ENCODE results near the gene SUMO1. TPM values are rescaled to one million over a fixed set of nuclear protein-coding genes. Genes with fewer than 3 reads are reported as not detected.

SUMO1 gene
- total RNA-seq, 2 experiments from 2014 or later: 72.1 to 72.9 TPM

DNA sequence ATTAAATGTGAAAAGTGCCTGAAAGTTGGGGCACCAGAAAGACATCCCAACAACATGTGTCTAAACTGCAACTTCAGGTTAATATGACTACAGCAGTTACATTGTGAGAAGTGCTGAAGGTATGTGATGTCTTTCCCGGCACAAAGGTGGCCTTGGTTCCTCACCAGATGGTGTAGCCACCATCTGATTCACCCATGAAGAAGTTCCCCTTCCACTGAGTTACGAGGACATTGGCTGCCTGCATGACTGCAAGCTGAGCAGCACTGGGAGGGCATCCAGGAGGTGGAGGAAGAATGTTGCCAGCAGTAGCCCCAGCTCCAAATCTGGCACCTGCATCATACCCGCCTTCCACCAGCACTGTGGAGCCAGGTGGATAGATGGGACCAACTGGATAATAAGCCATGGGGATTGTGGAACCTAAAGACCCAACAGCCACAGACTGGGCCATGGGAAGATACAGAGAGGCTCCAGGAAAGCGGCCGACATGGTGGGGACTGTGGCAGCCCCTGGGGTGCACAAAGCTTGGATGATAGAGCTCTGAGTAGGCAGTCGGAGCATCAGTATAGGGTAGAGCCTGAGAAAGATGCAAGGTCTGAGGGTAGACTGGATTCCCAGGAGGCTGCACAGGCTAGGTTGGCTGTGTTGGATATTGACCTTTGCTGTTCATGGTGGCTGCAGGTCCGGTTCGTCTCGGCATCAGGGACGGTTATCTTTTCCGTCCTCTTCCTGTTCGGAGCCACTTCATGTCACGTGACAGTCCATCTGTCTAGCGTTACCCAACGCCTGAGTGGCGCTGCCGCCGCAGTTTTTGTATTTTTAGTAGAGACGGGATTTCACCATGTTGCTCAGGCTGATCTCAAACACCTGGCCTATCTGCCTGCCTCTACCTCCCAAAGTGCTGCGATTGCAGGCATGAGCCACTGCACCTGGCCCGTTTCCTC is 36.9 kb downstream of the SUMO1 start:
- no peak for ATAC-seq (ENCODE audit: poor library complexity)
- peaks cover 14% of the 10 kb centered on the region for H3K36me3 ChIP-seq (ENCODE audit: insufficient read depth, low read length)
- H3K4me1 ChIP-seq (ENCODE audit: insufficient read depth, low read length): no peaks in the 10 kb centered on the region
- no peak overlapping the region for H3K27ac ChIP-seq (ENCODE audit: low read depth in 1 of 2, low read length in 2 of 2)
- H3K27me3 ChIP-seq (ENCODE audit: control insufficient read depth in 1 of 2, insufficient read depth in 2 of 2, low read length in 2 of 2): no peaks in the 10 kb centered on the region
- TF ChIP-seq CTCF (IDR thresholded peaks at IDR 0.05): no peak
- H3K4me1 Mint-ChIP-seq (ENCODE audit: low read depth): no peaks in the 10 kb centered on the region
- H3K4me3 Mint-ChIP-seq: no peak overlapping the region
- no peak overlapping the region for H3K4me3 ChIP-seq (ENCODE audit: low read length)
- no peaks in the 10 kb centered on the region for H3K9me3 ChIP-seq (ENCODE audit: control insufficient read depth in 1 of 2, insufficient read depth in 1 of 2, low read length in 2 of 2)
- peaks cover 20% of the 10 kb centered on the region for H3K36me3 Mint-ChIP-seq (ENCODE audit: low read depth)
- intact Hi-C loops (cut with DNase I, micrococcal nuclease): no loop called here
- DNase-seq: no peak
- H3K9me3 Mint-ChIP-seq: no peaks in the 10 kb centered on the region
- POLR2A ChIA-PET: no interaction called here
- peaks cover 8% of the 10 kb centered on the region for H3K27me3 Mint-ChIP-seq
- no peak overlapping the region for H3K27ac Mint-ChIP-seq
- CTCF ChIA-PET: no interaction called here

- Mint-ChIP-seq H3K27me3 (peaks cover 13% of the 10 kb centered on the region), H3K4me1 (ENCODE audit: low read depth) (no peaks in the 10 kb centered on the region), H3K36me3 (ENCODE audit: low read depth) (no peaks in the 10 kb centered on the region), H3K27ac (no peak overlapping the region), H3K9me3 (no peaks in the 10 kb centered on the region), H3K4me3 (no peak overlapping the region)
- Histone ChIP-seq H3K4me3 (ENCODE audit: low read length) (no peak overlapping the region), H3K27me3 (ENCODE audit: control insufficient read depth in 1 of 2, insufficient read depth in 2 of 2, low read length in 2 of 2) (no peaks in the 10 kb centered on the region), H3K27ac (ENCODE audit: low read depth in 1 of 2, low read length in 2 of 2) (no peak overlapping the region), H3K9me3 (ENCODE audit: control insufficient read depth in 1 of 2, insufficient read depth in 1 of 2, low read length in 2 of 2) (no peaks in the 10 kb centered on the region), H3K36me3 (ENCODE audit: insufficient read depth, low read length) (no peaks in the 10 kb centered on the region), H3K4me1 (ENCODE audit: insufficient read depth, low read length) (no peaks in the 10 kb centered on the region)
- ATAC-seq (ENCODE audit: poor library complexity) (no peak), DNase-seq (no peak)
- ChIA-PET POLR2A (no interaction called here), CTCF (interaction anchor here (0.7 kb wide), 1 partner anchor 191 kb away, joined by 3 read pairs; no protein-coding TSS in a partner anchor)
- intact Hi-C loops (cut with DNase I, micrococcal nuclease): no loop called here
- no peak for TF ChIP-seq CTCF (IDR thresholded peaks at IDR 0.05)
These were observed 41.7 kb downstream of the SUMO1 start for GRCh38 chr2:202196727-202197126.

DNA sequence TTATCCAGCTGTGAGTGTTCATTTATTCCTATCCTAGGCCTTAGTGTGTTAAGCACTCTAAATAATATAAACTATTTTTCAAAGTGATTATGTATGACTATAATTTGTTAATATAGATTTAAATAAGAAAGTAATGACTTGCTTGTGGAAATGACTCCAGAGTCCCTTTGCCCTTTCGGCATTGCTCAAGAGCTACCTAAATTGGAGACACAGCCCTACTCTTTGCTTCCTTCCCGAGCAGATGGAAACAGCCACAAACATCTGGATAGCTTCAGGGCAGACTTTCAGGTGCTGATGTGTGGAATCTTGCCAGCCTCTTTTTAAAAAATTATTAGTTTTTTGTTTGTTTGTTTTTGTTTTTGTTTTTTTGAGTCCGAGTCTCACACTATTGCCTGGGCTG is 44.0 kb downstream of the SUMO1 start:
- Mint-ChIP-seq H3K27ac (no peak overlapping the region), H3K36me3 (ENCODE audit: low read depth) (no peaks in the 10 kb centered on the region), H3K4me1 (ENCODE audit: low read depth) (no peaks in the 10 kb centered on the region), H3K4me3 (no peak overlapping the region), H3K27me3 (peaks cover 16% of the 10 kb centered on the region), H3K9me3 (no peaks in the 10 kb centered on the region)
- TF ChIP-seq CTCF (IDR thresholded peaks at IDR 0.05): no peak
- Histone ChIP-seq H3K4me1 (ENCODE audit: insufficient read depth, low read length) (no peaks in the 10 kb centered on the region), H3K4me3 (ENCODE audit: low read length) (no peak overlapping the region), H3K27ac (ENCODE audit: low read depth in 1 of 2, low read length in 2 of 2) (no peak overlapping the region), H3K9me3 (ENCODE audit: control insufficient read depth in 1 of 2, insufficient read depth in 1 of 2, low read length in 2 of 2) (no peaks in the 10 kb centered on the region), H3K36me3 (ENCODE audit: insufficient read depth, low read length) (no peaks in the 10 kb centered on the region), H3K27me3 (ENCODE audit: control insufficient read depth in 1 of 2, insufficient read depth in 2 of 2, low read length in 2 of 2) (no peaks in the 10 kb centered on the region)
- CTCF ChIA-PET: no interaction called here
- ATAC-seq (ENCODE audit: poor library complexity): no peak
- DNase-seq: no peak
- intact Hi-C loops (cut with DNase I, micrococcal nuclease): no loop called here
- POLR2A ChIA-PET: no interaction called here

Data from CD4-positive, alpha-beta T cell (primary cell).